OCI-M2 (cell line): ENCODE results near the gene PGAM5.

ENCODE experiments used
- DNase-seq: peaks from one replicate; lab custom pipeline; 2025; ENCODE audit not compliant: unreplicated experiment; lab: John Stamatoyannopoulos, UW

Gene PGAM5

GRCh38 chr12:132710405-132711079, at the start of gene PGAM5:
PGAM5 (plus strand) TSS chr12:132710842; CDS start chr12:132710877, 35 bp downstream.
- DNase-seq, result no peak

GRCh38 chr12:132660996-132661395, 49.6 kb upstream of the PGAM5 start:
- no peak for DNase-seq

GRCh38 chr12:132661972-132662371, 48.7 kb upstream of the PGAM5 start:
- DNase-seq, result no peak

GRCh38 chr12:132662901-132663755, 47.5 kb upstream of the PGAM5 start:
- DNase-seq, result no peak

- no peak for DNase-seq
These were observed 46.2 kb upstream of the PGAM5 start for GRCh38 chr12:132664206-132665148.

- no peak for DNase-seq
These were observed 45.5 kb upstream of the PGAM5 start for GRCh38 chr12:132665149-132665491.

- no peak for DNase-seq
These were observed 44.8 kb upstream of the PGAM5 start for GRCh38 chr12:132665794-132666193.

DNA sequence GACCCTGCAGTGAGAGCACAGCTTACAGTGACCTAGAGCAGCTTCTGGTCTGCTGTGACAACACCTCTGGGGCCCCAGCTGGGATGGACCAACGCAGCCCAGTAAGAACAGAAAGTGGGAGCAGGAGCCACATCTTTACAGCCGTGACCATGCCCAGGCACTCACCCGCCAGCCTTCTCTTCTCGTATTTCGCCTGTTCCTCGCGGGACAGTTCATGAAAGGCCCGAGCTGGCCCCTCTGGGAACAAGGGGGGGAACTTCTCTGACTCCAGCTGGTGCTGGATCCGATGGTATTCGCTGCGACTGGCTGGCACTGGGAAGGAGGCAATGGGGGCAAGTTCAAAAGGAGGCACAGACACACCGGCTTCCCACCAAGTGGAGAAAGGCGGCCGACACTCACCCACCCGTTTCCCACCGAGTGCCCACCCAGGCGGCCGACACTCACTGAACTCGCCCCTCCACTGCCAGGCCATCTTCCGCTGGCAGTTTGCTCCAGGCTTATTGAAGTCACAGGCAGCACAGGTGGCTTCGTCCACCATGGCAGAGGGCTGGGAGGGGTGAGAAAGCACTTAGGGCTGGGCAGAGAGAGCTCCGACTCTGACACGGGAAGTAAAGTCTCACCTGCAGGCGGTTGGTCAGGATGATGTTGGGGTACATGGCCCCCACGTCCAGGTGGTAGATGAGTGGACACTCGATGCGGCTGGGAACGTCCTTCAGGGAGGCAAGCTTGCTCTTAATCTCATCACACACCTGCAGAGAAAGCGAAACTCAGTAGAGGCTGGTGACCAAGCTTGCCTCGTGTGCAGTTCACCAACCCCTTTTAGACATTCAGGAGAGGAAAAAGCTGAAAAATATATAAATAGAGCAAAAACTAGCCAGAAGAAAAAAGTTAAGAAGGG, 42.2 kb upstream of the PGAM5 start:
- DNase-seq, result no peak

- DNase-seq, result no peak
These were observed 41.3 kb upstream of the PGAM5 start for GRCh38 chr12:132669166-132669879.

DNA sequence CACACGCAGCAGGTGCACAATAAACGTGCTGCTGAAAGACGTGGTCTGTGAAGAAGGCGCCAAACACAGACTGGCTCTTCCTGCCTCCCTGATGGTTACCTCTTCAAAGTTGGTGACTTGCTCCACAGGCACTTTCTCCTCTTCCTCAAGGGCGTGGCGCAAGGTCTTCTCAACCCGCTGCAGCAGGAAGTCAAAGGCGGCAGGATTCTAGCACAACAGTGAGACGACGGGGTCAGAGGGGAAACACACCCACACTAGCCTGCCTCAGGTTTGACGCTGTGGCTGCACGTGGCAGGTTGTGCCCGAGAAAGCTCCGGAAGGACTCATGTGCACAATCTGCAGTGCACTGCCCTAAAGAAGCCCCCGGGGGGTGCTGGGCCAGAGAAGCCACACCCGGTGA, 38.5 kb upstream of the PGAM5 start:
- no peak for DNase-seq

GRCh38 chr12:132672678-132673077, 38.0 kb upstream of the PGAM5 start:
- no peak for DNase-seq

- no peak for DNase-seq
These were observed 37.1 kb upstream of the PGAM5 start for GRCh38 chr12:132673288-132674179.

DNA sequence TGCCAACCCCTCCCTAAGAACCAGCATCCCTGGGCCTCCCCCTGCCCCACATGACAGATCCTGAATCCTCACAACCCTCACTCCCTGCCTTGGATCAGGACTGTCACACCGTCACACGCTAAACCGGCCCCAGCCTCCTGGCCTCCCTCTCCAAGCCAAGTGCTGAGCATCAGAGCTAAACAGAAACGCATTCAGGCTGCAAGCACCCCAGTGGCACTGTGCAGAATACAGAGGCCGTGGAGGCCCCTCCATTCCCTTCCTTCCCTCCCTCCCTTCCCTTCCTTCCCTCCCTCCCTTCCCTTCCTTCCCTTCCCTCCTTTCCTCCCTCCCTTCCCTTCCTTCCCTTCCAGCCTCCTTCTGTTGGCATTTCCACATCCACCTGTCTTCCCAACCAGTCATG, 36.1 kb upstream of the PGAM5 start:
- no peak for DNase-seq

DNA sequence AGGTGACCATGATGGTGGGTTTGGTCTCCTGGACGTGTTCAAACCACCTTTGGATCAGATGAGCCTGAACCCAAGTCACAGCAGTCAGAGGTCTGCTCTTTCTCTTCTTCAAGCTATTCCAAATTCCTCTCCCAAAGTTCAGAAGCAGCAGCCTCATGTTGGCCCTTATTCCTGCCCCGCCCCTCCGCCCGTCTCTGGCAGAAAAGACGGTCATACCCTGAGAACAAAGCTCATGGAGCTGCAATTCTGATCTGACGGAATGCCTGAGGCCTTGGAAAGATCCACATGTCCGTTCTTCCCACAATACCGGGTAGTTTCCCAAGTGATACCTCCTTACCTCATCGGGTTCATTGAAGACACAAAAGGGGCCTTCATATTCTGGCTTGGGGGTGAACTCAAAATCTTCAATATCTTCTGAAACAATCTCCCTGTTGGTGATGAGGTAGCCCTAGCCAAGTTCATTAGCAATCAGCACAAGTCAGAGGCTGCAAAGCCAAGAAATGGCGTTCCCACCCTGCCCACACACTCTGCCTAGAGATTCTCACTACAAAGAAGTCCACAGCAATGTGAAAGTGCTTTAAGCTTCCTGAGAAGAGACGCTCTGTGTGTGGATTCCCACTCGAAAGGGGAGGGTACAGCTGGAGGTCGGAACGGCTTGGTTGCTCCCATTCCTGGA, 34.7 kb upstream of the PGAM5 start:
- DNase-seq, result no peak

DNA sequence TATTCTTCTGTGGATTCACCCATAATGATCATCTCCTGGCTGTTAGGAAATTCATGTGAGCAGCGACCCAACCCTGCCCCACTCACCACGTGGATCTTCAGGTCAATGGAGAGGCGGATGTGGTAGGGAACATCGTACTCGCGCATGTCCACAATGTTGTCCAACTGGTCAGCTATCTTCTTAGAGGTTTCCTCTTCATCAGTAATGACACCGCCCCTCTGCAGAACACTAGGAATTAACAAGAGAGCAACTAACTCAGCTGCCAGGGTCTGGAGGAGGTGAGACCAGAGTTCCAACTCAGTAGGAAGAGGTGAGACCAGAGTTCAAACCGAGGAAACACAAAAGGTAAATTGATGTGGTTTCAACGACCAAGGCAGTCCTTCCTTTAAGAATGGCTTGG, 33.1 kb upstream of the PGAM5 start:
- no peak for DNase-seq

- DNase-seq, result no peak
These were observed 25.2 kb upstream of the PGAM5 start for GRCh38 chr12:132685400-132685799.

DNA sequence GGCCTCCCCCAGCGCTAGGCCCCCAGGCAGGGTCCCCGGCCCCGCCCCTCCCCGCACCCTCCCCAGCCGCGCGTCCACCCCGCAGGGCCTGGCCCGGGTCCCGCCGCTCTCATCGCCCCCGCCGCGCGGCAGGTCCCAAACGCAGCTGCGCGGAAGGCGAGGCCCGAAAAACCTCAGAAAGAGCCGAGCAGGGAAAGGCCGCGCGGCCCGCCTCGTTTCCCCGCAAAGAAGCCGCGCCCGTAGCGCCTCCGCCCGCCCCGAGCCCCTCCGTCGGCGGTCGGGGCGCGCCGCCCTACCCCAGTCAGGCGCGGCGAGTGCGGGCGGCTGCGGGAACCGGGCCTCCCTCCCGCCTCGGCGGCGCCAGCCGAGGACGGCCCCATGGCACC, 23.8 kb upstream of the PGAM5 start:
- DNase-seq, result no peak
